GM19452 (cell line): ENCODE measurements around the gene HOXB2.

Experiments
- ATAC-seq: cut with Tn5 transposase; IDR thresholded peaks from one replicate; pipeline ENCODE4 v1.9.1; 2021; ENCODE audit not compliant: unreplicated experiment

Gene HOXB2

GRCh38 chr17:48494335-48494734 is 50.6 kb downstream of the HOXB2 start:
- no peak for ATAC-seq
